HepG2 (cell line): ENCODE data around the gene CPT1A. TPM values are rescaled to one million over a fixed set of nuclear protein-coding genes. Genes with fewer than 3 reads are reported as not detected.

Experiments
- ATAC-seq: fragments of 200-7000 bp; cut with Tn5 transposase; 3 replicates; pipeline ENCODE4 v1.9.1; 2020; ENCODE audit warnings: mild to moderate bottlenecking, moderate library complexity
- BruUV-seq: library from RNA; stranded (reverse); fragments of 400-500 nt; replicated peaks from 2 replicates; lab custom pipeline; 2021; lab: Mats Ljungman, UMichigan
- CTCF ChIA-PET: fragments of 300-600 bp; formaldehyde crosslinking; extraction: SDS; loops from one replicate; lab custom pipeline; 2021; ENCODE audit warnings: low total read pairs, inconsistent platforms, low intra/inter-chr PET ratio; lab: Yijun Ruan, JAX
- POLR2A ChIA-PET: fragments of 350-600 bp; sonication (Branson Sonifier 250); formaldehyde crosslinking; loops from one replicate; lab custom pipeline; 2020; ENCODE audit warnings: antibody characterized with exemption, inconsistent platforms; lab: Yijun Ruan, JAX
- DNase-seq: peaks from one replicate; pipeline ENCODE4 v3.0.0-alpha.2; 2015; ENCODE audit warnings: low spot score
- FAIRE-seq: peaks from 3 replicates; lab custom pipeline; 2011; peaks lifted over from hg19 to GRCh38; lab: Jason Lieb, UNC
- H2AFZ ChIP-seq: one replicate; pipeline ENCODE4 v1.6.1; 2011; ENCODE audit warnings: low read length, inconsistent platforms
- H3K27ac ChIP-seq: fragments of 300-600 bp; 3 replicates; pipeline ENCODE4 v1.8.0; 2011; ENCODE audit warnings: mixed run types, mild to moderate bottlenecking, mixed read lengths, low read length, inconsistent platforms; ENCODE audit not compliant: insufficient read depth; ENCODE audit errors: extremely low read length
- H3K27me3 ChIP-seq, 2 experiments: fragments of 200-600 bp in 1 of 2; 2 replicates in 1 of 2; 3 replicates in 1 of 2; pipeline versions ENCODE4 v1.6.0 to v1.8.0; 2011; ENCODE audit warnings: low read length in 2 of 2, mild to moderate bottlenecking in 2 of 2, moderate library complexity in 2 of 2, inconsistent platforms in 1 of 2; ENCODE audit not compliant: insufficient read depth in 2 of 2, control insufficient read depth in 1 of 2
- H3K36me3 ChIP-seq, 2 experiments: fragments of 200-600 bp in 1 of 2; replicated peaks in 1 of 2; 2 replicates in 1 of 2; 3 replicates in 1 of 2; pipeline versions ENCODE4 v1.5.1 to v1.8.0; 2011; ENCODE audit warnings: low read length in 2 of 2, inconsistent platforms in 1 of 2; ENCODE audit not compliant: insufficient read depth in 2 of 2, control insufficient read depth in 1 of 2
- H3K4me1 ChIP-seq: 2 replicates; pipeline ENCODE4 v1.5.1; 2012; ENCODE audit warnings: low read length, inconsistent platforms; ENCODE audit not compliant: insufficient read depth
- H3K4me2 ChIP-seq: 2 replicates; pipeline ENCODE4 v1.6.0; 2011; ENCODE audit warnings: low read depth, low read length, inconsistent platforms
- H3K4me3 ChIP-seq, 3 experiments: fragments of 200-600 bp in 1 of 3; sonication (generic), shearing (Covaris generic) in 1 of 3; replicated peaks in 1 of 3; 2 replicates each; pipeline ENCODE4 v1.5.1; 2011 to 2016; ENCODE audit warnings: low read length in 3 of 3, inconsistent platforms in 2 of 3, low read depth in 2 of 3, mild to moderate bottlenecking in 2 of 3, control low read depth in 1 of 3, mixed read lengths in 1 of 3; ENCODE audit not compliant: insufficient read depth in 1 of 3
- H3K79me2 ChIP-seq: one replicate; pipeline ENCODE4 v1.6.1; 2011; ENCODE audit warnings: low read length, inconsistent platforms; ENCODE audit not compliant: insufficient read depth
- H3K9ac ChIP-seq: 2 replicates; pipeline ENCODE4 v1.6.0; 2011; ENCODE audit warnings: mild to moderate bottlenecking, low read depth, low read length, inconsistent platforms; ENCODE audit not compliant: insufficient read depth
- H3K9me3 ChIP-seq: 2 replicates; pipeline ENCODE4 v1.5.1; 2012; ENCODE audit warnings: mild to moderate bottlenecking, low read length
- H4K20me1 ChIP-seq: 2 replicates; pipeline ENCODE4 v1.6.0; 2011; ENCODE audit warnings: inconsistent platforms, mild to moderate bottlenecking, low read length, moderate library complexity; ENCODE audit not compliant: insufficient read depth
- ATAD3A ChIP-seq: sonication (generic); formaldehyde crosslinking; IDR thresholded peaks from 2 replicates; pipeline ENCODE4 v1.4.0; 2020; ENCODE audit warnings: missing genetic modification reagents
- FOXO1 ChIP-seq: sonication (generic); formaldehyde crosslinking; IDR thresholded peaks from 2 replicates; pipeline ENCODE4 v1.4.0; 2020; ENCODE audit warnings: missing genetic modification reagents
- HCFC1 ChIP-seq: fragments of 150-350 bp; IDR thresholded peaks from 2 replicates; pipeline ENCODE4 v1.6.1; 2014; ENCODE audit warnings: low read depth, low read length
- MLXIP ChIP-seq: sonication (generic); formaldehyde crosslinking; IDR thresholded peaks from 2 replicates; pipeline ENCODE4 v1.9.0; 2021; ENCODE audit warnings: missing genetic modification reagents, borderline replicate concordance
- NFIB ChIP-seq: sonication (generic); formaldehyde crosslinking; IDR thresholded peaks from 2 replicates; pipeline ENCODE4 v1.9.0; 2021; ENCODE audit warnings: missing genetic modification reagents, mild to moderate bottlenecking, borderline replicate concordance
- NR2C2 ChIP-seq: sonication (generic); formaldehyde crosslinking; IDR thresholded peaks from 2 replicates; pipeline ENCODE4 v1.4.0; 2020; ENCODE audit warnings: missing genetic modification reagents, mild to moderate bottlenecking, moderate library complexity, borderline replicate concordance
- NR2F1 ChIP-seq, 2 experiments: fragments of 450-650 bp in 1 of 2; formaldehyde crosslinking in 1 of 2; IDR thresholded peaks; 2 replicates each; pipeline versions ENCODE4 v1.5.0 to v1.6.1; 2016 to 2020; ENCODE audit warnings: mild to moderate bottlenecking in 1 of 2, missing compliant biosample characterization in 1 of 2, missing genetic modification reagents in 1 of 2, moderate library complexity in 1 of 2
- RBM39 ChIP-seq: fragments of 200-400 bp; formaldehyde crosslinking; IDR thresholded peaks from one replicate; pipeline ENCODE4 v1.6.1; 2018; ENCODE audit warnings: antibody characterized with exemption, mild to moderate bottlenecking, low read depth, low read length; ENCODE audit not compliant: poor library complexity, severe bottlenecking
- SMAD9 ChIP-seq: sonication (generic); formaldehyde crosslinking; IDR thresholded peaks from 2 replicates; pipeline ENCODE4 v1.5.1; 2020; ENCODE audit warnings: mild to moderate bottlenecking, missing genetic modification reagents
- WIZ ChIP-seq: sonication (generic); formaldehyde crosslinking; IDR thresholded peaks from 2 replicates; pipeline ENCODE4 v1.5.1; 2020; ENCODE audit warnings: mild to moderate bottlenecking, missing genetic modification reagents
- ZNF121 ChIP-seq: sonication (generic); formaldehyde crosslinking; IDR thresholded peaks from 2 replicates; pipeline ENCODE4 v1.5.0; 2020; ENCODE audit warnings: mild to moderate bottlenecking, missing genetic modification reagents
- ZNF550 ChIP-seq: sonication (generic); formaldehyde crosslinking; IDR thresholded peaks from 2 replicates; pipeline ENCODE4 v1.4.0; 2020; ENCODE audit warnings: mild to moderate bottlenecking, missing genetic modification reagents, borderline replicate concordance
- ZNF678 ChIP-seq: sonication (generic); formaldehyde crosslinking; IDR thresholded peaks from 2 replicates; pipeline ENCODE4 v1.4.0; 2020; ENCODE audit warnings: mild to moderate bottlenecking, missing genetic modification reagents
- WGBS: methylation state at CpG from one replicate; pipeline ENCODE4 v1.1.6; 2017; ENCODE audit warnings: low lambda C conversion rate; 5-methylcytosine and 5-hydroxymethylcytosine counted together
- in situ Hi-C: cut with HindIII; loops from 2 replicates; pipeline ENCODE4 v1.10.0; 2017; ENCODE audit warnings: low pct_unique_long_range_greater_than_20kb; ENCODE audit not compliant: extremely low pct_ligation_motif_present
- intact Hi-C: fragments of 100-400 bp; cut with micrococcal nuclease; formaldehyde crosslinking; loops from one replicate; pipeline ENCODE4 v1.10.0; 2022; ENCODE audit not compliant: unreplicated experiment
- polyA plus RNA-seq, 8 experiments: library from polyadenylated mRNA; depleted of rRNA in 3 of 8; stranded (reverse) in 7 of 8; unstranded in 1 of 8; fragments of >200 nt; fragmentation: Illumina TruSeq in 4 of 8; extraction: Trizol in 4 of 8; gene quantifications; 2 replicates each; pipeline versions ENCODE4 v1.2.1 to v1.2.3, GENCODE V29; 2011 to 2016; ENCODE audit warnings: low read depth in 4 of 8, missing spikeins in 1 of 8, mixed read lengths in 1 of 8; ENCODE audit not compliant: insufficient read depth in 1 of 8
- total RNA-seq, 5 experiments: library from RNA; depleted of rRNA; stranded (reverse); fragments of >200 nt; fragmentation: Illumina TruSeq; extraction: Trizol; gene quantifications; 2 replicates each; pipeline ENCODE4 v1.2.3, GENCODE V29; 2016; ENCODE audit warnings: low read depth in 1 of 5
- TF ChIP-seq, protein P1 (sequence below): sonication (generic); formaldehyde crosslinking; IDR thresholded peaks from 2 replicates; pipeline ENCODE4 v1.5.0; 2020; ENCODE audit warnings: mild to moderate bottlenecking, missing genetic modification reagents, moderate library complexity

The CPT1A gene
- total and polyA plus RNA-seq, 2 of the 13 experiments (the other 11 are each of a cell fraction or from before 2014, with no cell fraction given), result 7.0 to 7.1 TPM

DNA sequence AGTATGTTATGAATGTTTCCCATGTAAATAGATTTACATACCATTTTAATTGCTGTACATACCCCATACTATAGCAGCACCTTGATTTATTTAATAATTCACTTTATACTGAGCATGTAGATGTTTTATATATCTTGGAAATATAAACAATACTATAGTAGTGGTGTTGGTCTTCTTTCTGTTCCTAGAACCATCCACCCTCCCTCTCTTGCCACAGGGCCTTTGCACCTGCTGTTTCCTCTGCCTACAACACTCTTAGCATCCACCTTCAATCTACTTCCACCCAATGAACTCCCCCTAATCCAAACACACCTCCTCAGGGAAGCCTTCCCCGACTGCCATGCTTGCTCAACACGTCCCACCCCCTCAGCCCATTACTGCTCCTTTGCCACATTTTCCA lies 120.6 kb downstream of the CPT1A start:
- H3K36me3 ChIP-seq, result no peaks in the 10 kb centered on the region
- FAIRE-seq (no peak), DNase-seq (no peak), ATAC-seq (no peak)
- H3K9ac ChIP-seq, result no peak overlapping the region
- 0% methylated on average over 2 of the region's 2 CpGs for WGBS
- CTCF ChIA-PET, result no interaction called here
- no peak overlapping the region for H3K27ac ChIP-seq
- H3K9me3 ChIP-seq, result 0 out of 2 replicates have a peak, but pooled peaks cover 7% of the 10 kb centered on the region
- no peak overlapping the region for H3K4me3 ChIP-seq
- no peak overlapping the region for H3K4me2 ChIP-seq
- in situ Hi-C loops, result no loop called here
- H3K79me2 ChIP-seq, result no peaks in the 10 kb centered on the region
- 0 out of 2 replicates have a peak, but pooled peaks cover 2% of the 10 kb centered on the region for H4K20me1 ChIP-seq
- H2AFZ ChIP-seq, result no peak overlapping the region
- POLR2A ChIA-PET, result no interaction called here
- TF ChIP-seq, protein P1, sequence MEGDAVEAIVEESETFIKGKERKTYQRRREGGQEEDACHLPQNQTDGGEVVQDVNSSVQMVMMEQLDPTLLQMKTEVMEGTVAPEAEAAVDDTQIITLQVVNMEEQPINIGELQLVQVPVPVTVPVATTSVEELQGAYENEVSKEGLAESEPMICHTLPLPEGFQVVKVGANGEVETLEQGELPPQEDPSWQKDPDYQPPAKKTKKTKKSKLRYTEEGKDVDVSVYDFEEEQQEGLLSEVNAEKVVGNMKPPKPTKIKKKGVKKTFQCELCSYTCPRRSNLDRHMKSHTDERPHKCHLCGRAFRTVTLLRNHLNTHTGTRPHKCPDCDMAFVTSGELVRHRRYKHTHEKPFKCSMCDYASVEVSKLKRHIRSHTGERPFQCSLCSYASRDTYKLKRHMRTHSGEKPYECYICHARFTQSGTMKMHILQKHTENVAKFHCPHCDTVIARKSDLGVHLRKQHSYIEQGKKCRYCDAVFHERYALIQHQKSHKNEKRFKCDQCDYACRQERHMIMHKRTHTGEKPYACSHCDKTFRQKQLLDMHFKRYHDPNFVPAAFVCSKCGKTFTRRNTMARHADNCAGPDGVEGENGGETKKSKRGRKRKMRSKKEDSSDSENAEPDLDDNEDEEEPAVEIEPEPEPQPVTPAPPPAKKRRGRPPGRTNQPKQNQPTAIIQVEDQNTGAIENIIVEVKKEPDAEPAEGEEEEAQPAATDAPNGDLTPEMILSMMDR (CRISPR knock-in tag), result no peak
- no peak for TF ChIP-seq ZNF121 (CRISPR knock-in tag)
- TF ChIP-seq NR2F1 (CRISPR knock-in tag; IDR thresholded peaks at IDR 0.05), result no peak
- no peak for TF ChIP-seq WIZ (CRISPR knock-in tag)
- no peak for TF ChIP-seq ATAD3A (CRISPR knock-in tag)
- no peak for TF ChIP-seq RBM39
- TF ChIP-seq NR2C2, result no peak
- no peak for TF ChIP-seq HCFC1
- TF ChIP-seq FOXO1 (CRISPR knock-in tag), result no peak
- TF ChIP-seq NFIB (CRISPR knock-in tag), result no peak
- no peak for TF ChIP-seq SMAD9
- TF ChIP-seq ZNF678 (CRISPR knock-in tag), result no peak
- TF ChIP-seq ZNF550 (CRISPR knock-in tag), result no peak
- no peak for TF ChIP-seq MLXIP (CRISPR knock-in tag)
- peaks cover 2 to 15% of the 10 kb centered on the region in 2 experiments; a peak in 4 of 5 replicates for H3K27me3 ChIP-seq
- BruUV-seq, result no TSS peak
- intact Hi-C loops, result no loop called here
- no peaks in the 10 kb centered on the region for H3K4me1 ChIP-seq
